Endothelial cell of umbilical vein (primary cell): ENCODE measurements around the gene USHBP1.

Experiments
- GATA2 ChIP-seq: IDR thresholded peaks from 2 replicates; pipeline ENCODE4 v1.7.0; 2011; ENCODE audit warnings: low read depth, mild to moderate bottlenecking, moderate library complexity, mixed read lengths, low read length; ENCODE audit not compliant: insufficient read length, insufficient read depth
- POLR2A ChIP-seq: IDR thresholded peaks from 2 replicates; pipeline ENCODE4 v1.6.1; 2012; ENCODE audit warnings: low read depth, mild to moderate bottlenecking, control low read depth, low read length
- TF ChIP-seq, protein P1 (sequence below), 2 donors: IDR thresholded peaks; 1 replicate in 1 of 2; 2 replicates in 1 of 2; pipeline ENCODE4 v1.5.1; 2011; ENCODE audit warnings: low read length in 2 of 2, mild to moderate bottlenecking in 2 of 2, moderate library complexity in 2 of 2, control low read depth in 1 of 2, inconsistent platforms in 1 of 2, low read depth in 1 of 2; ENCODE audit not compliant: insufficient read depth in 1 of 2; ENCODE audit errors: extremely low read depth in 1 of 2

DNA sequence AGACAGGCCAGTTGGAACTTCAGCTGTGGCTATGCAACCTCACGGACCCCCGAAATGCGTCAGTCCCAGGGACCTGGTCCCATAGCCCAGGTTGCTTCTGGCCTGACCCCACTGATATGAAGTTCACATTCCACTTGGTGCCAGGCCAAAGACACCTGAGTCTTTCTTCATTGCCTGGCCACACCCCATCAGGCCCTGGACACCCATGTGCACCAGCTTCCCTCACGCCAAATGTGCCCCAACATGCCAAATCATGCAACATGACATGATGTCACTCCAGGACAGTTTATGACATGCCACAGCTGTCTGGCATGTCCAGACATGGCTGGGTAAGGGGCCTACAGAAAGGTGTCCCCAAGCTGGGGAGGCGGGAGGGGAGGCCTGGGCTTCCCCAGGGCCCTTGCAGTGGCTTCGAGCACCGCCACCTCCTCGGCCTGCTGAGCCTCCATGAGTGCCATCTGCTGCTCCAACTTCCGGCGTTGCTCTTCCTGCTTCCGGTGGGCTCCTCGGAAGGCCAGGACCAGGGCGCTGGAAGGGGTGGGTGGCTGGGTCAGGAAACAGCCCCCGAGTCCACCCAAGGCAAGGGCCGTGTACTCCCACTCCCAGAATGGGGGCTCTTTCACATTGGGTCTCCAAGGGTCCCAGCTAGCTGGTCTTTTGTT lies 14.5 kb downstream of the USHBP1 start:
- TF ChIP-seq, protein P1, sequence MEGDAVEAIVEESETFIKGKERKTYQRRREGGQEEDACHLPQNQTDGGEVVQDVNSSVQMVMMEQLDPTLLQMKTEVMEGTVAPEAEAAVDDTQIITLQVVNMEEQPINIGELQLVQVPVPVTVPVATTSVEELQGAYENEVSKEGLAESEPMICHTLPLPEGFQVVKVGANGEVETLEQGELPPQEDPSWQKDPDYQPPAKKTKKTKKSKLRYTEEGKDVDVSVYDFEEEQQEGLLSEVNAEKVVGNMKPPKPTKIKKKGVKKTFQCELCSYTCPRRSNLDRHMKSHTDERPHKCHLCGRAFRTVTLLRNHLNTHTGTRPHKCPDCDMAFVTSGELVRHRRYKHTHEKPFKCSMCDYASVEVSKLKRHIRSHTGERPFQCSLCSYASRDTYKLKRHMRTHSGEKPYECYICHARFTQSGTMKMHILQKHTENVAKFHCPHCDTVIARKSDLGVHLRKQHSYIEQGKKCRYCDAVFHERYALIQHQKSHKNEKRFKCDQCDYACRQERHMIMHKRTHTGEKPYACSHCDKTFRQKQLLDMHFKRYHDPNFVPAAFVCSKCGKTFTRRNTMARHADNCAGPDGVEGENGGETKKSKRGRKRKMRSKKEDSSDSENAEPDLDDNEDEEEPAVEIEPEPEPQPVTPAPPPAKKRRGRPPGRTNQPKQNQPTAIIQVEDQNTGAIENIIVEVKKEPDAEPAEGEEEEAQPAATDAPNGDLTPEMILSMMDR (IDR thresholded peaks at IDR 0.05; ENCODE audit: extremely low read depth in 1 of 2, insufficient read depth in 1 of 2, low read depth in 1 of 2, low read length in 2 of 2) = no peak
- TF ChIP-seq POLR2A (no peak), GATA2 (no peak)
